NCI-H748 (cell line): ENCODE results near the gene SZT2.

Experiments
- DNase-seq: peaks from one replicate; lab custom pipeline; 2025; ENCODE audit not compliant: unreplicated experiment; lab: John Stamatoyannopoulos, UW

Gene SZT2

DNA sequence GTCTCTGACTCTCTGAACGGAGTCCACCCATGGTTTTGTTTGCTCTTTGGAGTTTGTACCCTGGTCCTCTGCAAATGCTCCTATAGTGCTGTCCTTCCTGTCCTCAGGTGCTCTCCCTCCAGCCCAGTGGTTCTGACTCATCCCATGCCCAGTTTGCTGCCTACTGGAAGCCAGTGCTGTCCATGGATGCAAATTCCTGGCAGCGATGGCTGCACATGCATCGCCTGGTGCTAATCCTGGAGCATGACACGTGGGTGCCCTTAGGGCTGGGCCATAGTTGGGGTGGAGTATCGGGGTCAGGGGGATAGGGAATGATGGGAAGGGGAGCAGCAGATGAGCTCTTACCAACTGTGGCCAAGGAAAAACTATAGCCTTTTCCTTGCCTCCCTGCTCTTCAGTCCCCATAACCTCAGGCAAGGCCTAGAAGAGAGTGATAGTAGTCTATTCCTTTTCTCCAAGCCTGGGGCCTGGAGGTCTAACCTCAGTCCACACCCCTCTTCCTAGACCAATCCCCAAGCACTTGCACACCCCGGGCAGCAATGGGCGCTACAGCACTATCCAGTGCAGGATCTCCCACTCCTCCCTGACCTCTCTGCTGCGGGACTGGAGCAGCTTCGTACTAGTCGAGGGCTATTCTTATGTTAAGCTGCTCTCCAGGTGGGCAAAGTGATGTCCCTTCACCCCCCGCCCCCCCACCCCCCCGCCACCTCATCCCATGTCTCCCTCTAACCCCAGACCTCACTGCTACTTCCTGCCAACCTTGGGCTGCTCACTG is 32.5 kb downstream of the SZT2 start:
- DNase-seq: no peak

DNA sequence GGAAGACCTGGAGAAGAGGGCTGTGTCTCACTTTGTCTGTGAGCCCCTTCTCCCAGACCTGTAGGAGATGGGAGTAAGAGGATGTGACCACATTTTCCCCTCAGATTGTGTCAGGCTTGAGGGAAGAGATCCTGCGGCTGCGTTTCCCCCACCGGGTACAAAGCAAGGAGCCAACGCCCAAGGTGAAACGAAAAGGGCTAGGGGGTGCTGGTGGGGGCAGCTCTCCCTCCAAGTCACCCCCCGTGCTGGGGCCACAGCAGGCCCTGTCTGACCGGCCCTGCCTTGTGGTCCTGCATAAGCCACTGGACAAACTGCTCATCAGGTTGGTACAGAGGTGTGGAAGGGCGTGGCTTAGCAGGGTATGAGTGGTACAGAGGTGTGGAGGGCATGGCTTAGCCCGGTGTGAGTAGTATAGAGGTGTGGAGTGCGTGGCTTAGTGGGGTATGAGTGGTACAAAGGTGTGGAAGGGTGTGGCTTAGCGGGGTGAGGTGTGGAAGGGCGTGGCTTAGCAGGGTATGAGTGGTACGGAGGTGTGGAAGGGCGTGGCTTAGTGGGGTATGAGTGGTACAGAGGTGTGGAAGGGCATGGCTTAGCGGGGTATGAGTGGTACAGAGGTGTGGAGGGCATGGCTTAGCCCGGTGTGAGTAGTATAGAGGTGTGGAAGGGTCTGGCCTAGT is 33.4 kb downstream of the SZT2 start:
- DNase-seq: no peak

DNA sequence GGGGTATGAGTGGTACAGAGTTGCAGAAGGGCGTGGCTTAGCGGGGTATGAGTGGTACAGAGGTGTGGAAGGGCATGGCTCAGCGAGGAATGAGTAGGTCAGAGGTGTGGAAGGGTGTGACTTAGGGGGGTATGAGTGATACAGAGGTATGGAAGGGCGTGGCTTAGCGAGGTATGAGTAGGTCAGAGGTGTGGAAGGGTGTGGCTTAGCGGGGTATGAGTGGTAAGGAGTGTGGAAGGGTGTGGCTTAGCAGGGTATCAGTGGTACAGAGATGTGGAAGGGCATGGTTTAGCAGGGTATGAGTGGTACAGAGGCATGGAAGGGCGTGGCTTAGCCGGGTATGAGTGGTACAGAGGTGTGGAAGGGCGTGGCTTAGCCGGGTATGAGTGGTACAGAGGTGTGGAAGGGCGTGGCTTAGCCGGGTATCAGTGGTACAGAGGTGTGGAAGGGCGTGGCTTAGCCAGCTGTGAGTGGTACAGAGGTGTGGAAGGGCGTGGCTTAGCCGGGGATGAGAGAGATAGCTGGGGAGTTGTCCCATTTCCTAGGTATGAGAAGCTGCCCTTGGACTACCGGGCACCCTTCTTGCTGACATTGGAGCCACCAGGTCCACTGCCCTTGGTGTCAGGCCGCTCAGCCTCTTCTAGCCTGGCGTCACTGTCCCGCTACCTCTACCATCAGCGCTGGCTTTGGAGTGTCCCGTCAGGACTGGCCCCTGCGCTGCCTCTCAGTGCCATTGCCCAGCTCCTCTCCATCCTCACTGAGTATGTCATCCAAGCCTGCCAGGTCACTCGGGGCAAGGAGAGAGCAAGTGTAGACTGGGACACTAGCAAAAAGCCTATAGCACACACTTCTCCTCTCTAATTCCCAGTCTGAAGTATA is 34.2 kb downstream of the SZT2 start:
- no peak for DNase-seq

DNA sequence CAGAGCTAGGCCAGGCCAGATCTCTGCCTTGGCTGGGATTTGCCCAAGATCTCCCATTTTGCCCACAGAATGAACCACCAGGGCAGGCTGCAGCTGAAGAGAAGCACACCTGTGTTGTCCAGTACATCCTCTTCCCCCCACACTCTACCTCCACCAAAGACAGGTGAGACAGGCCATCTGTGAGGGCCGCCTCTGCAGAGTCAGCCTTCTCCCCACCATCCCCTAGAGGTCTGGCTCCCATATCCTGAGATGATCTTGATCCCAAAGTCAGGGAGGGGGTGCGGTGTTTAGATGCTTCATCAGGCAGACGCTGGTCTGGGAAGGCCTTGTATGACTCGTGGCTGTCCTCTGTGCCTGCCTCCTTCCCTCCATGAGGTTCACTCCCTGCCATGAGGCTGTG is 35.3 kb downstream of the SZT2 start:
- DNase-seq: no peak

DNA sequence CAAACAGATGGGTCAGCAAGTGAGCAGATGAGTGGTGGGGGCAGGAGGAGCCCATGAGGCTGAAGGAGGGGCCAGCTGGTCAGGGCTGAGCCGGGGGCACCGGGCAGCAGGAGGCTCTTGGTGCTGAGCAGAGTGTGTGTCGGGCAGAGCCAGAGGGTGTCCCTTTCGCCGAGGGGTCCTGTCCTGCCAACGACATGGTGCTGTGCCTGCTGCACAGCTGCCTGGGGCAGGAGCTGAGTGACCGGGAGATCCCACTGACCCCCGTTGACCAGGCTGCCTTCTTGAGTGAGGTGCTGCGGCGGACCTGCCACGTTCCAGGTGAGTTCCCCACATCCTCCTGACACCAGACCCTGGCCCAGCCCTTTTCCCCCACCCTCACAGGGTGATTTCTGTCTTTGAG is 36.5 kb downstream of the SZT2 start:
- no peak for DNase-seq

DNA sequence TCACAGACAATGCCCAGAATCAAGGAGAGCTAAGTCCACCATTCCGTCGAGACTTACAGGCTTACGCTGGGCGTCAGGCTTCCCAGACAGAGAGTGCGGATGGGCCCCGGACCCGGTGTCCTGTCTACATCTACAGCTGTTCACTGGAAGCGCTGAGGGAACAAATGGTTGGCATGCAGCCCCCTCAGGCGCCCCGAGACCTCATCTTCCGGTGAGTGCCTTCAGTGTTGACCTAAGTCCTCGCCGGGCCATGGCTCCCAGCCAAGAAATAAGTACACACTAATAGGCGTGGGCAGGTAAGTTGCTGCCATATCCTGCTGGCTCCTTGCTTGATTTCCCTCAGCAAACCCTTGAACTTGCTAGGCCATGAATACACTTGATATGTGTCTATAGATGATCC is 37.8 kb downstream of the SZT2 start:
- DNase-seq: no peak

DNA sequence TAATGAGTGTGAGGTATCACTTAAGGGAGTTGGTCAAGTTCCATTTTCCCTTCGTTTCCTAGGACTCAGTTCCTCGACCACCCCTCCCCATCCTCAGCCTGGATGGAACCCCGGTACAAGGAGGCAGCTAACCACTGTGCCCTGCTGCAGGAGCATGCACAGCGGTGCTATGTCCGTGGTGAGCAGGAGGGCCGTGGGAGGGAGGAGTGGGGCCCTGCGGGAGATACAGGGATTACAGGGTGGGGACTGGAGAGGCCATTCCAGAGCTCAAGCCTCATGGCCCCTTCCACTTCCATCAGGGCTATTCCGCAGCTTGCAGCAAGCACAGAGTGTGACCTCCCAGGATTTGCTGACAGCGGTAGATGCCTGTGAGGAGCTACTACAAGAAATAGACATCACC is 38.2 kb downstream of the SZT2 start:
- no peak for DNase-seq

DNA sequence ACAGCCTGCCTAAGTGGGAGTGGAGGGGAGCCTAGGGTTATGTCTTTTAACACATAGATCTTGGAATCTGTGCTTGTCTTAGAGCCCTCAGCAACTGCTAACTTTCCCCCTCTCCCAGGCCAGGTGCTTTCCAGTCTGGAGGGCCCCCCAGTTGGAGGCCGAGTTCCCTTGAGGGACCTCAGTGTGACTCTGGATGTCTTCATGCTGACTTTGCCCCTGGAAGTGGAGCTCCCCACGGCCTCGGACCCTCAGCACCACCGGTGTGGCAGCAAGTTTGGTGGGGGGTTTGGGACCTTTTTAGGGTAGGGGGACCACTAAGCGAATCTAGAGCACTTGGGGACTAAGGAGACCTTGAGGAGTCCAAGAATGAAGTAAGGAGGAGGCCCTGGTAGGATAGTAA is 41.1 kb downstream of the SZT2 start:
- no peak for DNase-seq

DNA sequence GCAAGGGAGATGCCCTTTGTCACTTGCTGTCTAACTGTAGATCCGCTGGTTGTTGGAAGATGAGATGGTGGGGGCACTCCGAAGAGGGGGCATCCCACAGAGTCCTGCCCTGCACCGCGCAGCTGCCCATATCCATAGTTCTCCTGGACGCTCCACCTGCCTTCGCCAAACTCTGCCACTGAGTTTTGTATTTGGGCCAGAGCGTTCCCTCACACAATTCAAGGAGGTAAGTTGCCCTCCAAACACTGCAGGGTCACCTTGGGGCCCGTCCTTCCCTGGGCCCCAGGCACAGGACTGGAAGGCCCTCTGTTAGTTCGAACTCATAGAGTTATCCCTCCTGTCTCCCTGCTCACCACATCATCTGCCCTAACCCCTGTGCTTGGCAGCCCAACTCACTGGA is 42.0 kb downstream of the SZT2 start:
- no peak for DNase-seq

DNA sequence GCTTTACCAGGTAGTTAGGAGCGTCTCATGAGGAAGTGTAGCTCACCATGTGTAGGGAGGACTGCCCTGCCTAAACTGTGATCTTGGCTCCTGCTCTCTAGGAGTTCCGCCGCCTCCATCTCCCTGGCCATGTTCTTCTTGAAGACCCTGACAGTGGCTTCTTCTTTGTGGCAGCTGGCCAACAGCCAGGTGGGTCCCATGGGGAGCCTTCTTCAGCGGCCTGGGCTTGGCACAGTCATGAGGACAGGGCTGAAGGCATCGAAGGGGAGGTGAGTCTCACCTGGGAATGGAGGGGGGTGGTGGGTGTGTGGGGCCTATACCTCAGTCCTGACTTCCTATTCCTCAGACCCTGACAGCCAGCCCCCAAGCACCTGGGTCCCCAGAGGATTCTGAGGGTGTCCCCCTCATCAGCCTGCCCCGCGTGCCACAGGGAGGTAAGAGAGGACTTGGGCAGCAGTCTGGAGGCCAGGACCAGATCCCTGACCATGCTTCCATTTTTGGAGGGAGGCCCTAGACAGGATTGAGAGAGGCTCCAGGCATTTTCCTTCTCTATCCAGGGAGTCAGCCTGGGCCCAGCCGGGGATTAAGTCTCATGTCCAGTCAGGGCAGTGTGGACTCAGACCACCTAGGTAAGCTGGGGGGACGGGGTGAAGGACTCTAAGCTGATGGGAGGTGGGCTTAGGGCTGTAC is 42.6 kb downstream of the SZT2 start:
- DNase-seq: no peak

DNA sequence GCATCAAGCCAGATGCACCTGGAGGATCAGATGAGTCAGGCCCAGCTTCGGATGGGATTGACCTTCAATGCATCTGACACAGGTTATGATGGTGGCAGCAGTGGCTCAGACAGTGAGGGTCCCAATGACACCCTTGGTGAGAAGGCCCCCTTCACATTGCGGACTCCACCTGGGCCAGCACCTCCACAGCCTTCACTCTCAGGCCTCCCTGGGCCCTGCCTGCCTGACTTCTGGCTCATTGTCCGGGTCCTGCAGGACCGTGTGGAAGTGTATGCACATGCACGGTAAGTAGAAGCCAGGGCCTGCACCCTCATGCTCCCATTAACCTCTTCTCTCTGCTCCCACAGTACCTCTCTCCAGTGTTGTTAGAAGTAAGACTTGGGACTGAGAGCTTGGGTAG is 43.2 kb downstream of the SZT2 start:
- DNase-seq: no peak

DNA sequence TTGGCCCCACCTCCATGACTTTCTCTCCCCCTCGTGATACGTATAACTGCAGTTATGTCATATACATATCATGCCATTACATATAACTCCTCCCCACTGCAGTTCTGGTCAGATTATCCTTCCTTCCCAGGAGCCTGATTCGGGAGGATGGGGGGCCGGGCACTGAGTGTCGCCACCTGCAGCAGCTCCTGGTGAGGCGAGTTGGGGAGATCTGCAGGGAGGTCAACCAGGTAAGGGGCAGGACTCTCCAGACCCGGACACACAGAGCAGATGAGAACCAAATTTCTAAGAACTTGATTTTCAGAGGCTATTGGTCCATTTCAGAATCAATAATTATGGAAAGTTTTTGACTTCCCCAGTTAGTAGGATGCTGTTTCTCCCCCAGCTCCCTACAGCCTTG is 44.6 kb downstream of the SZT2 start:
- DNase-seq: no peak

DNA sequence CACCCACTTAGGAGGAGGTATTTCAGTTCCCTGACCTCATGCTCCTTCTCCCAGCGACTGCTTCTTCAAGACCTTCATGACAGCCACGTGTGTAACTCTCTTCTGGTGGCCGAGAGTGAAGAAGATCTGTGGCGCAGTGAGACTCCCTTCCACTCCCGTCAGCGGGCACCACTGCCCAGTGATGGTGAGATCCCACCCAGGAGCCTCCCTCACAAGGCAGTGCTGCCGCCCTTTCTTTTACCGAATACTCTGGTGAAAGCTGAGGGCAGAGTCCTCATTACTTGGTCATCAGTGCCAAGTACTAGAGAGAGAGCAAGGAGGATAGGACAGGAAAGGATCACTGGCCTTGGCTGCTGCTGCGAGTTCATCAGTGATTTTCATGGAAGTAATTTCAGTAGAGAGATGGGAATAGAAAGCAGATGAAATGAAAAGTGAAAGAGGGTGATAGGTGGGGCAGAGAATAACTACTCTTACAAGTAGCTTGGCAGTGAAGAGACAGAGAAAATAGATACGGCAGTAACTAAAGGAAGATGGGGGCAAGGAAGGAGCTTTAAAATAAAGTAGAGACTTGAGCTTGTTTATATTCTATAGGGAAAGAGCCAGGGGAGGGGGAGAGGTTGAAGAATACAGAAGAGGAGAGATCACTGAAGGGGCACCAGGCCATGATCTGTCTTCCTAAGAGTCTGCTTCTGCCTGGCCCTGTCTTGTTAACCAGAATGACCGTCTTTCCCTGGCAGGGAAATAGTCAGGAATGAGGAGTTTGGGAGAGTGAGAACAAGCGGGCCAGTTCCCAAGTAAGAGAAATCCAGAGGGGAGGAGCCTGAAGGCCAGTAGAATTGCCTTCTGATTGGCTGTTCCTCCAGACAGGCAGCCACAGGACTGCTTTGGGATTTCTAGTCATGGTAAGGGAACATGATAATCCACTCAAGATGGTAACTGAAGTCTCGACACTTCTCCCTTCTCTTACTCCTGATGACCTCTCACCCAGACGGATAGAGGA is 45.7 kb downstream of the SZT2 start:
- DNase-seq: no peak

DNA sequence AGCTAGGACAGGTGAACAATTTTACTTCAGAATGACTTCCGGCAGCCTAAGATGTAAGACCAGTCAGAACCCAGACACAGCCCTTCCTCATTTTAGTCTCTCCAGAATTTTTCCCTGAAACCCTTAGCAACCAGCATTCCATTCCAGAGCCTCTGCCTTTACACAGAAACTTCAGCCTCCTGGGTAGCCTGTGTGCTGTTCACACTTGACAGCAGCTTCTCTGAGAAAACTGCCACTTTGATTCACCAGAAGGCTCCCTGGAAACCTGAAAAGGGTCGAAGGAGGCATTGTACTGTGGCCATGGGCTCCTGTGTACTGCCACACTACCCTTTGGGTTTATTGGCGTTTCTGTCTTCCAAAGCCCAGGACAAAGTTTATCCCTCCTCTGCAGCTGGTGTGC is 46.7 kb downstream of the SZT2 start:
- no peak for DNase-seq

DNA sequence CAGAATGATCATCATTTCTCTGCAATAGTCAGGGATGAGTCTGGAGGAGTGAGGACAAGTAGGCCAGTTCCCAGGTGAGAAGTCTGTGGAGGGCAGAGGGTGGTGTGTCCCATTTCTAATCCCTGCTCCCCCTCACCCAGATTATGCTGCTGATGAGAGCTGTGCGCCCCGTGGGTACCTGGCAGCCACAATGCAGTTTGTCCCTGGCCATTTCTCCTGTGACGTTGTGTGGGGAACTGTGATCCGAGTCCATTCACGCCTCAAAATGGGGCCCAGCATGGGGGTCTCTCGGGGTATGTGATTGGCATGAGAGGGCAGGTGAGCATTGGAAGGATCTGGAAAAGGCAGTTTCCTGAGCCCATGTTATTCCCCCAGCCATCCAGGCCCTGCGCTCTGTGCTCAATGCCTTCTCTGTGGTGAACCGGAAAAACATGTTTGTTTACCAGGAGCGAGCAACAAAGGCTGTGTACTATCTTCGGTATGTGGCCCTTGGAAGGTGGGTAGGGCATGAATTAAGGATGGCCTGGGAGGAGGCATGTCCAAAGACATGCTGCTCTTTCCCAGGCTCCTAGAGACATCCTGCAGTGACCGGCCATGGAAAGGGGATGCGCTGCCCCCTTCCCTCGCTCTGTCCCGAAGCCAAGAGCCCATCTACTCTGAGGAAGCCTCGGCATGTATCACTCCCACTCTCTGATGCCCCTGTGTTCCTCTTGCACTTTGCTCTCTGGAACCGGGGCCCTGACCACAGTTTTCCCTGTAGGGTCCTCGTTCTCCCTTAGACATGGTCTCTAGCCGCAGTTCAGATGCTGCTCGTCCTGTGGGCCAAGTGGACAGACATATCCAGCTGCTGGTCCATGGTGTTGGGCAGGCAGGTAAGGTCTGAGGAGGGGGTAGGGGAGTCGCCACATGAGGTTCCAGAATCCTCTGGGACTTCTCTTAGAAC is 47.6 kb downstream of the SZT2 start:
- DNase-seq: no peak

DNA sequence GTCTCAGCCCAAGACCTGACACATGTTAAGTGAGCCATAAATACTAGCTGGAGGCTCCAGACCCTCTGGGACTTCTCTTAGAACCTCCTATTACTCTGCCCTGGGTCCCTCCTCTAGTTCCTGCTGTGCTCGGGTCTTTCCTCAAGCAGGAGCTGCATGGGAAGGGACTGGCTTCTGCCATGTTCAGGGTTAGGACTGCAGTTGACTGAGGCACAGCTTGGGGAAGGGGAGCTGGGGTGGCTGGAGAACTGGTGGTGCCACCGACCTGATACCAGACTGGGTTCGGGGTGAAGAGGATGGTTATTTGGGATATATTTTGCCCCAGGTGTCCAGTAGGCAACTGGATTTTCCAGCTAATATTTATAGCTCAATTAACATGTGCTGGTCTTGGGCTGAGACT is 48.3 kb downstream of the SZT2 start:
- DNase-seq: no peak

DNA sequence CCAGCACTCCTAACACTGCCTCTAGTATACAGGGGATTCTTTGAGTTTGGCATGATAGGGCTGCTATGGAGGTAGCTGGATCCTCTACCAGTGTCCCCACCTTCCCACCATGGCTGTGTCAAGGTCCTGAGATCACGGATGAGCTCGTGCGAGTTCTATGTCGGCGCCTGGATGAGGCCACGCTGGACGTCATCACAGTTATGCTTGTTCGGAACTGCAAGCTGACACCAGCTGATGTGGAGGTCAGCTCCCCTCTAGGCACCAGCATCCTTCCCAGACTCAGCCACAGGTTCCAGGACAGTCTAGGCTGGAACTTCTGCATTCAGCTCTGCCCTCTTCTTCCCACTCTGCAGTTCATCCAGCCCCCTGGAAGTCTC is 48.9 kb downstream of the SZT2 start:
- no peak for DNase-seq

DNA sequence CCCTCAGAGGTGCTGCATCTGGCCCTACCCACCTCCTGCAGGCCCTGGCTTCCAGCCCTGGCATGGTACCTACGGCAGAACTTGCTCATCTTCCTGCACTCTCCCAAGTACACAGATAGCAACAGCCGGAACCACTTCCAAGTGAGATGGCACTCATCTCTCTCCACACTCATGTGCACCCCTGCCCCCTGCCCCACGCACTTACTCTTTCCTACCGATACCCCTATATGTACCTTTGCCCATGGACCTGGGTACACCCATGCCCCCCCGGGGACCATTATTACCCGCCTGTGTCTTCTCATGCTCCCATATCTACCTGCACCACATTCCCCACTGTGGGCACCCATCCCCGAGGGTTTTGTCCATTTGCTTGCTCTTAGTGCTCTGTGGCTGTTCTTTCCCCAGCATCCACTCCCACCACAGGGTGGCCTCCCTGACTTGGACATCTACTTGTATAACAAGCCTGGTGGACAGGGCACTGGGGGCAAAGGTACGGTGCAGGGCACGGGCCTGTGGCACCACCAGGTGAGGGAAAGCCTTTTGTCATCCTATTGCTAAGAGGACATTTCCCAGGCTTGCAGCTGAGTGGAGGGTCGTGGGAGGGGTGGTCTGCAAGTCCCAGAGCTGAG is 49.4 kb downstream of the SZT2 start:
- no peak for DNase-seq

DNA sequence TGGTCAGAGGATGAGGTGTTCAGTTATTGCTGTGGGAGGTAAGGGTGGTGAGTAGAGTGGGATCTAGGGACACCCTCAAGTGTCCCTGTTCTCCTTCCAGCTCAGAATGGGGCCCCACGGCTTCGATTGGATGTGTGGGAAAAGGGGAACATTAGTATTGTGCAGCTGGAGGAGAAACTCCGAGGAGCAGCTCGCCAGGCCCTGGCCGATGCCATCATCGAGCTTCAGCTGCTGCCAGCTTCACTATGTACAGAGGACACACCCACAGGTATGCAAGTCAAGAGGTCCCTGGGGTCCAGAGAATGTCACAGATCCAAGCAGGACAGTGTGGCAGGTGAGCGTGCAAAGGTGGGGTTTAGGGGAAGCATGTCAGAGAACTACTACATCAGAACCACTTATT is 50.1 kb downstream of the SZT2 start:
- peak; percentile 60 for DNase-seq
